Lung microvascular endothelial cell (primary cell): ENCODE data around the gene PPP2R2D. TPM values are rescaled to one million over a fixed set of nuclear protein-coding genes. Genes with fewer than 3 reads are reported as not detected.
"Not testable (repeated sequence)": the region's sequence is repeated elsewhere in the genome, so short reads cannot be mapped to it uniquely, and the experiment has no call there.

Source experiments
- DNase-seq, 2 donors: peaks; one replicate each; pipeline versions ENCODE4 v3.0.0 to v3.0.0-alpha.2; 2010; ENCODE audit warnings: low read depth in 2 of 2
- total RNA-seq: library from RNA; depleted of rRNA; stranded (reverse); fragments of >200 nt; gene quantifications from 2 replicates; pipeline ENCODE4 v1.2.1, GENCODE V29; 2014

The PPP2R2D gene
- total RNA-seq, 1 donor from 2014 or later: 28.8 TPM

GRCh38 chr10:131906269-131906639, 5.4 kb downstream of the PPP2R2D start:
- DNase-seq: no peak

- DNase-seq: no peak
These were observed 6.9 kb downstream of the PPP2R2D start for GRCh38 chr10:131907679-131908078.

DNA sequence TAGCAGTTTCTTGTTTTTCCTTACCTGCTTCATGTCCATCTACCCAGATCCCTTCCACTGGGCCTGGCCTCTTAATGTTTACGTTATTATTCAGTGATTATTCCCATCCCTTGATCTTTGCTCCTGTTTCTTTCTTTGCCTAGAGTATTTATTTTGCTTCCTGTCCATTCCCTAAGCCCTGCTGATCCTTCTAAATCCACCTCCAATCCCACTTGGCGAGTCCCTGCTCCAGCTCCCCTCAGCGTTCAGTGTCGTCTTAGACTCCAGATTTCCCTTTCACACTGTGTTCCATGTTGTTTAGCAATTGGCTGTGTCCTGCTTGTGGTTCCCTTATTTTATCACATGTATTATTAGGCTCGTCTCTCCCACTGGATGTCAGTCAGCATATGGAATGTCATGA, 7.3 kb downstream of the PPP2R2D start:
- DNase-seq: no peak

DNA sequence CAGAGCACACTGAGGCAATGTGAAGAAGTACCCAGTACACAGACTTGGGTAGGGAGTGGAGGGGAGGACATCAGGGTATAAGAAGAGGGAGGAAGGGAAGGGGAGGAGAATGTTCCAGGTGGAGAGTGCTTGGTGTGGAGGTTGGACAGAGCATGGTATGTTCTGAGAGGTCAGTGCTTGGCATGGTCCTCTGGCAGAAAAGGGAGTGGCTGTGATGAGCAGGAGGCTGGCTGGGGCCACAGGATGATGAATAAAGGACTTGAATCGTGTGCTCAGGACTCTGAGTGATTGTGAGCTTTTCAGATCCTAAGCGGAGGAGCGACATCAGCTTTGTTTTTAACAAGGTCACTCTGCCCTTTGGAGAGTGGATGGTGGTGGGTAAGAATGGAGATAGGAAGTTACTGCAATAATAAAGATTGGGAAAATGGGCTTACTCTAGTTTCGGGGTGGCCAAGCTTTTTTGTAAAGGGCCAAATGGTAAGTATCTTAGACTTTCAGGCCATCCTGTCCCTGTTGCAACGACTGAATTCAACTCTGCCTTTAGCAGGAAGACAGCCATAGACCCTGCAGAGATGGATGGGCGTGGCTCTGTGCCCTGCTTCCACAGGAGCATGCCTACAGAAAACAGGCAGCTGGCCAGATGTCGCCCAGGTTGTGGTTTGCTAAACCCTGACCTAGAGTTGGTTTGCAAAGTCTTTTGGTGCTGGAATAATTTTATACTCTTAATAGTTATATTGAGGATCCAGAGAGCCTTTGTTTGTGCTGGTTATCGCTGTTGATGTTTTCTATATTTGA, 8.4 kb downstream of the PPP2R2D start:
- no peak for DNase-seq

- no peak for DNase-seq
These were observed 9.1 kb downstream of the PPP2R2D start for GRCh38 chr10:131909929-131910328.

- no peak for DNase-seq
These were observed 10.0 kb downstream of the PPP2R2D start for GRCh38 chr10:131910663-131911314.

DNA sequence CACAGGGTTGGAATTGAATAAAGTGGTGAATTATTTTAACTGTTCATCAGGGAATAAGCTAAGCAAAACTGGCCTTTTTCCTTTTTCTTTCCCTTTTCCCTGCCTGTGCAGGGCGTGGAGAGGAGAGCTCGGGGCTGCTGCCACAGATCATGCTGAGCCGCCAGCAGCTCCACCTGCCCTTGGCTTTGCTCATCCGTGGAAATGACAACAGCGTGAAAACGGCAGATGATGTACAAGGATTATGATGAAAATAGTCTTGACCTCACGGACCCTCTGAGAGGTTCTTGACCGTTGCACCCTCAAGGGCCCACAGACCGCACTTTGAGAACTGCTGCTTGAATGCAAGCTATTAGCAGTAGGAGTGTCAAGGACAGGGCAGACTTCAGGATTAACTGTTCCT, 10.6 kb downstream of the PPP2R2D start:
- DNase-seq: no peak

- no peak for DNase-seq
These were observed 11.8 kb downstream of the PPP2R2D start for GRCh38 chr10:131912620-131913019.

GRCh38 chr10:131915484-131915883, 14.7 kb downstream of the PPP2R2D start:
- no peak for DNase-seq

GRCh38 chr10:131915990-131916766, 15.4 kb downstream of the PPP2R2D start:
- no peak for DNase-seq

DNA sequence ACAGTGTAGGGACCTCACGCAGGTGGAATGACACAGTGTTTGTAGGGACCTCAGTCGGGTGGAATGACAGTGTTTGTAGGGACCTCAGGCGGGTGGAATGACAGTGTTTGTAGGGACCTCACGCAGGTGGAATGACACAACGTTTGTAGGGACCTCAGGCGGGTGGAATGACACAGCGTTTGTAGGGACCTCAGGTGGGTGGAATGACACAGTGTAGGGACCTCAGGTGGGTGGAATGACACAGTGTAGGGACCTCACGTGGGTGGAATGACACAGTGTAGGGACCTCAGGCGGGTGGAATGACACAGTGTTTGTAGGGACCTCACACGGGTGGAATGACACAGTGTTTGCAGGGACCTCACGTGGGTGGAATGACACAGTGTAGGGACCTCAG, 16.0 kb downstream of the PPP2R2D start:
- not testable (repeated sequence) for DNase-seq

DNA sequence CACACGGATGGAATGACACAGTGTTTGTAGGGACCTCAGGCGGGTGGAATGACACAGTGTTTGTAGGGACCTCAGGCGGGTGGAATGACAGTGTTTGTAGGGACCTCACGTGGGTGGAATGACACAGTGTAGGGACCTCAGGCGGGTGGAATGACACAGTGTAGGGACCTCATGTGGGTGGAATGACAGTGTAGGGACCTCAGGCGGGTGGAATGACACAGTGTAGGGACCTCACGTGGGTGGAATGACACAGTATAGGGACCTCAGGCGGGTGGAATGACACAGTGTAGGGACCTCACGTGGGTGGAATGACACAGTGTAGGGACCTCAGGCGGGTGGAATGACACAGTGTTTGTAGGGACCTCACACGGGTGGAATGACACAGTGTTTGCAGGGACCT, 16.7 kb downstream of the PPP2R2D start:
- DNase-seq: not testable (repeated sequence)

- DNase-seq: not testable (repeated sequence)
These were observed 18.7 kb downstream of the PPP2R2D start for GRCh38 chr10:131919461-131919860.

DNA sequence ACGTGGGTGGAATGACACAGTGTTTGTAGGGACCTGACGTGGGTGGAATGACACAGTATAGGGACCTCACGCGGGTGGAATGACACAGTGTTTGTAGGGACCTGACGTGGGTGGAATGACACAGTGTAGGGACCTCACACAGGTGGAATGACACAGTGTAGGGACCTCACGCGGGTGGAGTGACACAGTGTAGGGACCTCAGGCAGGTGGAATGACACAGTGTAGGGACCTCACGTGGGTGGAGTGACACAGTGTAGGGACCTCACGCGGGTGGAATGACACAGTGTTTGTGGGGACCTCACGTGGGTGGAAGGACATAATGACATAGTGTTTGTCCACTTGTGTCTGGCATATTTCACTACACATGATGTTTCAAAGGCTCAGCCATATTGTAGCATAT, 19.3 kb downstream of the PPP2R2D start:
- DNase-seq: no peak

DNA sequence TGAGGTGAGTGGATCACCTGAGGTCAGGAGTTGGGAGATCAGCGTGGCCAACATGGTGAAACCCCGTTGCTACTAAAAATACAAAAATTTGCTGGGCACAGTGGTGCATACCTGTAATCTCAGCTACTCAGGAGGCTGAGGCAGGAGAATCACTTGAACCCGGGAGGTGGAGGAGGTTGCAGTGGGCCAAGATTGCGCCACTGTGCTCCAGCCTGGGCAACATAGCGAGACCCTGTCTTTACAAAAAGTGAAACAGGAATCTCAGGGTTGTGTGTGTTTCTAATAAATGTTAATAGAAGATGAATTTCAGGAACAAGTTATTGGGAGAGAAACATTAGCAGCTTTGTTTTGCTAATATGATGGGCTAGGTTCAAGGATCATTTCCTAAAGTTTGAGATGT, 19.9 kb downstream of the PPP2R2D start:
- DNase-seq: no peak

GRCh38 chr10:131921184-131921583, 20.4 kb downstream of the PPP2R2D start:
- DNase-seq: no peak

GRCh38 chr10:131923038-131923756, 22.4 kb downstream of the PPP2R2D start:
- no peak for DNase-seq

DNA sequence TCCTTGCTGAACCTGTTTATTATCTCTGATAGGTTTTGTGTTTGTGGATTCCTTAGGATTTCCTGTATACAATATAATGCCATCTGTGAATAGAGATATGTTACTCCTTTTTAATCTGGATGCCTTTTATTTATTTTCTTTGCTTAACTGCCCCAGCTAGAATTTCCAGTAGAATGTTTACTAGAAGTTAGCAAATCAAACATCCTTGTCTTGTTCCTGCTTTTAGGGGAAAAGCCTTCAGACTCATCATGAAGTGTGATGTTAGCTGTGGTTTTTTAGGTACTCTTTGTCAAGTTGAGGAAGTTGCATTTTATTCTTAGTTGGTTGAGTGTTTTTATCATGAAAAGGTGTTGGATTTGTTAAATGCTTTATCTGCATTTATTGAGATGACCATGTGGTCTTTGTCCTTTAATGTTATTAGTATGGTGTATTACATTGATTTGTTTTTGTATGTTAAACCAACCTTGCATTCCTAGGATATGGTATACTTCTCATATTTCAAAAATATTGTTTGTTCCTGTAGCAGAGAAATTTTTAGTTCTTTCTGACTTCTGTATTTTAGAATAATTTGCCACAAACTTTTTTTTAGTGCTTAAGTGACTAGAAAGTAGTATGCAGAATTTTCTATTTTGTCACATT, 24.3 kb downstream of the PPP2R2D start:
- DNase-seq: no peak

GRCh38 chr10:131925716-131926115, 24.9 kb downstream of the PPP2R2D start:
- no peak for DNase-seq

GRCh38 chr10:131926253-131926652, 25.4 kb downstream of the PPP2R2D start:
- DNase-seq: no peak
